GM21390 (cell line): ENCODE results near the gene SLMAP.

Experiments used
- ATAC-seq: cut with Tn5 transposase; IDR thresholded peaks from one replicate; pipeline ENCODE4 v1.9.1; 2021; ENCODE audit not compliant: unreplicated experiment

Gene SLMAP

GRCh38 chr3:57752307-57752706 is 3.8 kb upstream of the SLMAP start:
- no peak for ATAC-seq

- no peak for ATAC-seq
Measured at GRCh38 chr3:57753016-57753415, 3.1 kb upstream of the SLMAP start.

GRCh38 chr3:57755368-57755675 is 787 bp upstream of the SLMAP start:
- ATAC-seq = no peak

GRCh38 chr3:57756528-57757401 is 656 bp downstream of the SLMAP start:
- peak; percentile 15 for ATAC-seq

GRCh38 chr3:57757642-57758297 is 1.7 kb downstream of the SLMAP start:
- ATAC-seq = no peak

- ATAC-seq = no peak
Measured at GRCh38 chr3:57758686-57759085, 2.6 kb downstream of the SLMAP start.

- ATAC-seq = no peak
Measured at GRCh38 chr3:57764794-57765193, 8.7 kb downstream of the SLMAP start.

- ATAC-seq = no peak
Measured at GRCh38 chr3:57768595-57768994, 12.5 kb downstream of the SLMAP start.

GRCh38 chr3:57770009-57770827 is 14.1 kb downstream of the SLMAP start:
- ATAC-seq = no peak

GRCh38 chr3:57772251-57772650 is 16.1 kb downstream of the SLMAP start:
- no peak for ATAC-seq

GRCh38 chr3:57777774-57778173 is 21.7 kb downstream of the SLMAP start:
- ATAC-seq = no peak

- no peak for ATAC-seq
Measured at GRCh38 chr3:57778494-57778893, 22.4 kb downstream of the SLMAP start.

GRCh38 chr3:57779666-57780065 is 23.6 kb downstream of the SLMAP start:
- no peak for ATAC-seq

GRCh38 chr3:57783186-57784088 is 27.3 kb downstream of the SLMAP start:
- ATAC-seq = no peak

- ATAC-seq = no peak
Measured at GRCh38 chr3:57784089-57784735, 28.1 kb downstream of the SLMAP start.

GRCh38 chr3:57785446-57785845 is 29.3 kb downstream of the SLMAP start:
- ATAC-seq = no peak

GRCh38 chr3:57787867-57788623 is 31.9 kb downstream of the SLMAP start:
- peak; percentile 96 for ATAC-seq

GRCh38 chr3:57788624-57789018 is 32.5 kb downstream of the SLMAP start:
- ATAC-seq = no peak

- no peak for ATAC-seq
Measured at GRCh38 chr3:57791245-57791644, 35.1 kb downstream of the SLMAP start.
